Putamen (tissue), 1 donor: ENCODE measurements around the gene SNIP1.
"Not testable (repeated sequence)": the region's sequence is repeated elsewhere in the genome, so short reads cannot be mapped to it uniquely, and the experiment has no call there.

Experiments
- DNase-seq: peaks from one replicate; pipeline ENCODE4 v3.0.0-alpha.2; 2016; ENCODE audit warnings: low spot score

The SNIP1 gene

DNA sequence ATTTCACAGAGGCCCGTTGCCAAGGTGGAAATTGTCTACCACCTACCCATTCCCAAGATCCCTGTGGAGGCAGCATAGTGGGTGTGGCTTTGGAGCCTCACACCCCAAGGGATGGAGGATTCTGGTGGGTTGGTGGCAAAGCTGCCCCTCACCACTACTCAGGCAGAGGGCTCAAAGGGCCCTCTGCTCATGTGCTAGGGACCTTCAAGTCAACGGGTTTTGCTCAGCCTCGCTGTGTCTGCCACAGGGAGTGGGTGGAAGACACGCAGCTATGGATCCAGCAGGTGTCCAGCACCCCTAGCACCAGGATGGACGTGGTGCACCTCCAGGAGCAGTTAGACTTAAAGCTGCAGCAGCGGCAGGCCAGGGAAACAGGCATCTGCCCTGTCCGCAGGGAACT, 5.0 kb upstream of the SNIP1 start:
- DNase-seq: no peak

DNA sequence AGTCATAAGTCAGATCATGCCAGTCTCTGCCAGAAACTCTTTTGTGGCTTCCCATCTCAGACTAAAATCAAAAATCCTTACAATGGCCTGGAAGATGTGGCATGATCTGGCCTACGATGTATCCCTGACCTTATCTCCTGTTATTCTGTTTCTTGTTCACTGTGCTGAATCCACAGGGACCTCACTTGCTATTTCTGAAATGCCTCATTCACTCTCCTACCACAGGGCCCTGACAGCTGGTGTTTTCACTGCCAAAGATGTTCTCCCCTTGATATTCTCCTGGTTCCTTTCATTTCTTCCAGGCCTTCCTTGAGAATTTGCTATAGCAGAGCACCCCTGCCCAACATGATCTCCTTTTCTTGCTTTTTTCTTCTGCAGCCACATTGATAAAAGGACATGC, 4.3 kb upstream of the SNIP1 start:
- no peak for DNase-seq

DNA sequence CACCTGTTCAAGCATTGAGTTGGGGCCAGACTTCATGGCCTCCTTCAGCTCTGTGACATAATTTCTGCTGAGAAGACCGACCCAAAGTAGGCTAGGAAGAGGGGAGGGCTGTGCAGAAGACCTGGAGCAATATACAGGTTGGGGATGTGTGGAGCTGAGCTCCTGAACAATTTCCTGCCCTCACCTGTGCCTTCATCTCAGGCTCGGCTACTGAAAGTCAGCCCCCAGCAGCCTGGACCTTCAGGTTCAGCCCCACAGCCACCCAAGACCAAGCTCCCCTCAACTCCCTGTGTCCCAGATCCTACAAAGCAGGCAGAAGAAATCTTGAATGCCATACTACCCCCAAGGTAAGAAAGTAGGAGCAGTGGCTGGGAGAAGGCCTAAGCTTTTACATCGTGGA, 3.3 kb upstream of the SNIP1 start:
- no peak for DNase-seq

DNA sequence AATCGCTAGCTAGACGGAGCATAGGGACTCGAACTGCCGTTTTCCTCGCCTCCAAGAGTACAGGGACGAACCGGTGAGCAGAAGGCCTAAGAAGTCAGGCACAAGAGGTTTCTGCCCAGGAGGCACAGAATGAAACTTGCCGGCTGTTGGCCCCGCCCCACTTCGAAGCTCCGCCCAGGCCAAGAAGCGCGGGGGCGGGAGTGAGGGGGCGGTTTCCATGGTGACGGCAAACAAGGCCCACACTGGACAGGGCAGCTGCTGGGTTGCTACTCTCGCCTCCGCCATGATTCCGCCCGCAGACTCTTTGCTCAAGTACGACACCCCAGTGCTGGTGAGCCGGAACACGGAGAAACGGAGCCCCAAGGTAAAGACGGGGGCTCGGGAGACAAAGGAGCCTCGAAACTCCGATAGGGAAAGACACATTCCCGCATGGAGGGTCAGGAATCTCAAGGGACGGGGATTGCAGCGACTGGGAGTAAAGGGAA, 2.7 kb upstream of the SNIP1 start, which contains the start of gene DNALI1:
Gene DNALI1 (plus strand): TSS at position 229 of the 485 bp plus-strand sequence. CDS start 55 bp downstream, at position 284.
- DNase-seq: peak; percentile 85

DNA sequence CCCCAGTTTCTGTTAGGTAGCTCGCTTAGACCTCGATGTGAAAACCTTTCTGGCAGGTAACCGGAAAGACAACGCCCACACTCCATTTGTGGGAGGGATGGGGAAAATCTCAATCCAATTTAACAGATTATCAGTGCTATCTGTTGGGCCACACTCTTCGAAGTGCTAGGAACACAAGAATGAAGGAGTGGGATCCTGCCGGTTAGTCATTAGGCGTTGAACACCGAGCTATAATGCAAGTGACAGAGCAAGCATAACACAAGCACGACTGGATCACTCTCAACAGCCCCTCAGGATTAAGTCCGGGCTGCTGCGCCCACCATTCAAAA, 531 bp downstream of the SNIP1 start:
- DNase-seq: no peak

DNA sequence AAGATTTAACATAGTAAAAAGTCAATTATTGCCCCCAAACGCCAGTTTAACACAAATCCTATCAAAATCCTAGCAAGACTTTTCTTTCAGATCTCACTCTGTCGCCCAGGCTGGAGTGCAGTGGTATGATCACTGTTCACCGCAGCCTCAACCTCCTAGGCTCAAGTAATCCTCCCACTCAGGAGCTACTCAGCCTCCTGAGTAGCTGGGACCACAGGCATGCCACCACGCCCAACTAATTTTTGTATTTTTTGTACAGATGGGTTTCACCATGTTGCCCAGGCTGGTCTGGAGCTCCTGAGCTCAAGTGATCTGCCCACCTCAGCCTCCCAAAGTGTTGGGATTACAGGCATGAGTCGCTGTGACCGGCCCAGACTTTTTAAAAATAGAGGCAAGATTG, 4.8 kb downstream of the SNIP1 start:
- DNase-seq: no peak

DNA sequence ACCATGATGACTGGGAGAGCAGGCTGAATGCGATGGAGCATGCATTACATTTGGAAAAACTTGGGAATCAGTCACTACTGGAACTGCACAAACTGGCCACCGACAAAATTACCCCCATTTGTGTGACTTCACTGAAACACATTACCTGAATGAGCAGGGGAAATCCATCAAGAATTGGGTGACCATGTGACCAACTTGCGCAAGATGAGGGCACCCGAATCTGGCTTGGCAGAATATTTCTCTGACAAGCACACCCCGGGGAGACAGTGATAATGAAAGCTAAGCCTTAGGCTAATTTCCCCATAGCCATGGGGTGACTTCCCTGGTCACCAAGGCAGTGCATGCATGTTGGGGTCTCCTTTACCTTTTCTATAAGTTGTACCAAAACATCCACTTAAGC, 9.1 kb downstream of the SNIP1 start:
- no peak for DNase-seq

DNA sequence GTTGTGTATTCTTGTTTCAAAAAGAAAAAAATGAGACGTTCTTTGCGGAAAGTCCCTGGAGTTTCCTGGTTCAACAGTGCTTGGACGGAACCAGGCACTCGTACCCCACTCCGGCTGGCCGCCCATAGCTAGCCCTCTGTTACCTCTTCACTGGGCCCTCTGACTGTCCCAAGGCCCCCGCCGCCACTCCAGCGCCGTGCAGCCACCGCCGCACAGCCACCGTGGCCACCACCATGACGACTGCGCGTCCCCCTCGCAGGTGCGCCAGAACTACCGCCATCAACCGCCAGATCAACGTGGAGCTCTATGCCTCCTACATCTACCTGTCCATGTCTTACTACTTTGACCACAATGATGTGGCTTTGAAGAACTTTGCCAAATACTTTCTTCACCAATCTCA, 9.6 kb downstream of the SNIP1 start:
- DNase-seq: no peak

DNA sequence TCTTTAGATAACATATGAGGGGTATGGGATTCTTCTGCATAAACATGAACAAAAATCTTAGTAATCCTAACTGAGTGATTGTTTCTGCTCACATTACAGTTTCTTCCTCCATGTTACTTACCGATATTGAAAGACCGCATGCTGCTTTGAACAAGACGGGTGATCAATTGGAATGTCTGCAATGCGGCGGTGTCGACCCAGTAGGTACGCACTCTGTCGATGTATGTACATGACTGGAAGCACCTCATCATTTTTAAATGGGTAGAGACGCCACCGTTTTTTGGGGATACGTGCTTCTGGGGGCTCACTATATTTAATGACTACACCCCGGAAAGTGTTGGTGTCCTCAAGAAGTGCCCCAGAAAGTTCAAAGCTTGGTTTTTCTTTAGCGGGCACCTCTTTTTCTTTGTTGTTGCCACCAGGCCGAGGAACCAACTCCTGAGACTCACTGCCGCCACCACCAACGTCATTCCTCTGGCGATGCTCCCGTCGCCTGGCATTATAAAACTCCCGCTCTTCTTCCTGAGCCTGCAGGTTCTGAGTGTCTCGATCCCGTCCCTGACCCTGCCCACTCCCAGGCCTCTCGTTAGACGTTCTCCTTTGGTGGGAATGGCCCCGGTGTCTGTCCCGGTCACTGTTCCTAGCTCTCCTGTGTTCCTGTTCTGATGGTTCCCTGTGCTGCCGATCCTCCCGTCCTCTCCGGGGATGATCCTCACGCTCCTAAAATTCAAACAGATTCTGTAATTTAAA, 13.9 kb downstream of the SNIP1 start:
- no peak for DNase-seq

DNA sequence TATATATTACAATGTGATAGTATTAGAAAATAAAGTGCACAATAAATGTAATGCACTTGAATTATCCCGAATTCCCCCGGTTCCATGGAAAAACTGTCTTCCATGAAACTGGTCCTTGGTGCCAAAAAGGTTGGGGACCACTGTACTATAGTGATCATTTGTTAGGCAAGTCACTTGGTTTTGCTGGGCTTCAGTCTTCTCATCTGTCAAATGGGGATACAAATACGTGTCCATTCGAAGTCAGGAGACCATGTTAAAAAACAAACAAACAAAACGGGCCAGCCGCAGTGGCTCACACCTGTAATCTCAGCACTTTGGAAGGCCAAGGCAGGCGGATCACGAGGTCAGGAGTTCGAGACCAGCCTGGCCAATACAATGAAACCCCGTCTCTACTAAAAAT, 14.9 kb downstream of the SNIP1 start:
- DNase-seq: not testable (repeated sequence)

DNA sequence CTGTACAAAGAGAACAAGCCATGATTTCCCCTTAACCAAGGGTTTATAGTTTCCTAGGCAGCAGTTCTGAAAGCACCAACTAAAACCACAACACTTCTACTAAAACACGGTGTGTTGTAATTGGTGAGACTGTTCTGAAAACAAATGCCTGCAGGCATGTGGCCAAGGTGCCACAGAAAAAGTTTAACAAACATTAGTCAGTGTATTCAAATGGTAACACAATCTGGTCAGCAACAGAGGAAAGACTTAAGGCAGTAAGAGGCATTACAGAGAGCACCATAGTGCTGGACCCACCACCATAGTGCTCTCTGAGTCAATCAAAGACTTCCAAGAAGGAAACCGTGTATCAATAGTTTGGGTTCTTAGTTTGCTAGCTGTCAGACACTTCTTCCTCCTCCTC, 16.7 kb downstream of the SNIP1 start:
- no peak for DNase-seq

DNA sequence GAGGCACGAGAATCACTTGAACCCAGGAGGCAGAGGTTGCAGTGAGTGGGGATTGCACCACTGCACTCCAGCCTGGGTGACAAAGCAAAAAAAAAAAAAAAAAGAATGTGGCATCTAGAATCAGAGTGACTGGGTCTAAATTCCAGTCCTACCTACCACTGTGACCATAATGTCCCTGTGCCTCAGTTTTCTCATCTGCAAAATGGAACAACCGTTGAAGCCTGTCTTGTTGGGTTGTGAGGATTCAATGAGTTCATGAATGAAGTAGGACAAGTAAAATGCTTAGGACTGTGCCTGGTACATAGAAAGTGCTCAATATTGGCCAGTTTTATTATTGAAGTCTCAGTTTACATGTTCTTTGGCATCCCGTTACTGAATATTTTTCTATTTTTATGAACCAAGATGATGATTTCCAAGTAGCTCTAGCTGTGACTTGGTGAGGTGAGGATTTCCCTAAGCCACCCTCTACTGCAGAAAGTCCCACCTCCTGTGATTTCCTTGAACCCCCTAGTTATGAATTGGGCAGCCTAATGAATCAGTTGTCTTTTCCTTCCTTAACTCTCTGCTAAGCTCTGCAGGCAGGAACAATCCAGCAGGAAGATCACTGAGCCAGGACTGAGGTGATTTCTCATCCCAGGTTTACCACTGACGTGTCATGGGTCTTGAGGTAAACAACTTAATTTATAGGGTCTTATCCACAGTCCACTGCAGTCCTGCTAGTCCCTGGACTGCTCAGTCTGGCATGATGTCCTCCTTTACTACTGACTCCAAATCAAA, 20.6 kb downstream of the SNIP1 start:
- no peak for DNase-seq

DNA sequence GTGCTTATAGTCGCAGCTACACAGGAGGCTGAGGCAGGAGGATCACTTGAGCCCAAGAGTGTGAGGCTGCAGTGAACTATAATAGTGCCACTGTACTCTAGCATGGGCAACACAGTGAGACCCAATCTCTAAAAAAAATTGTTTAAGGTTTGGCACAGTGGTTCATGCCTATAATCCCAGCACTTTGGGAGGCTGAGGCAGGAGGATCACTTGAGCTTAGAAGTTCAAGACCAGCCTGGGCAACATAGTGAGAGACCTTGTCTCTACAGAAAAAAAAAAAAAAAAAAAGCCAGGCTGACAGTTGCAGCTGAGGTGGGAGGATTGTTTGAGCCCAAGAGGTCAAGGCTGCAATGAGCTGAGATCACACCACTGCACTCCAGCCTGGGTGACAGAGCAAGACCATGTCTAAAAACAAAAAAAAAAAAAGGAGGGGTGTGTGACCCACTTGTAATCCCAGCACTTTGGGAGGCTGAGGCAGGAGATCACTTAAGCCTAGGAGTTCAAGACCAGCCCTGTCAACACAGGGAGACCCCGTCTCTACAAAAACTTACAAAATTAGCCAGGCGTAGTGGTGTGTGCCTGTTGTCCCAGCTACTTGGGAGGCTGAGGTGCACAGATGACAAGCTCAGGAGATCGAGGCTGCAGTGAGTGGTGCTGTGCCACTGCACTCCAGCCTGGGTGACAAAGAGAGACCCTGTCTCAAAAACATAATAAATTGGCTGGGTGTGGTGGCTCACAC, 21.5 kb downstream of the SNIP1 start:
- not testable (repeated sequence) for DNase-seq

DNA sequence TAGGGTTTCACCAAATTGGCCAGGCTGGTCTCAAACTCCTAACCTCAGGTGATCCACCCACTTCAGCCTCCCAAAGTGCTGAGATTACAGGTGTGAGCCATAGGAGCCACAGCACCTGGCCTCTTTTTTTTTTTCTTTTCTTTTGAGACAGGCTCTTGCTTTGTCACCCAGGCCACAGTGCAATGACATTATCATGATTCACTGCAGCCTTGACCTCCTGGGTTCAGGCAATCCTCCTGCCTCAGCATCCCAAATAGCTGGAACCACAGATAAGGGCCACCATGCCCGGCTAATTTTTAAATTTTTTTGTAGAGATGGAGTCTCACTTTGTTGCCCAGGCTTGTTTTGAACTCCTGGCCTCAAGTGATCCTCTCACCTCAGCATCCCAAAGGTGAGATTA, 24.2 kb downstream of the SNIP1 start:
- DNase-seq: not testable (repeated sequence)

DNA sequence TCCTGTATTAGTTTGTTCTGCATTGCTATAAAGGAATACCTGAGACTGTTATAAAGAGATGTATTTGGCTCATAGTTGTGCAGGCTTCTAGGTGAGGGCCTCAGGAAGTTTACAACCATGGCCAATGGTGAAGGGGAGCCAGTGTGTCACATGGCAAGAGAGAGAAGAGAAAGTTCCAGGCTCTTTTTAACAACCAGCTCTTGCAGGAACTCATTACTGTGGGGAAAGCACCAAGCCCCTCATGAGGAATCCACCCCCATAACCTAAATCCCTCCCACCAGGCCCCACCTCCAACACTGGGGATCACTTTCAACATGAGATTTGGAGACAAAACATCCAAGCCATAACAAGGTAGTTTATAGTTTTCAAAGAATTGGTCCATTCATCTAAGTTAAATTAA, 34.5 kb downstream of the SNIP1 start:
- no peak for DNase-seq

DNA sequence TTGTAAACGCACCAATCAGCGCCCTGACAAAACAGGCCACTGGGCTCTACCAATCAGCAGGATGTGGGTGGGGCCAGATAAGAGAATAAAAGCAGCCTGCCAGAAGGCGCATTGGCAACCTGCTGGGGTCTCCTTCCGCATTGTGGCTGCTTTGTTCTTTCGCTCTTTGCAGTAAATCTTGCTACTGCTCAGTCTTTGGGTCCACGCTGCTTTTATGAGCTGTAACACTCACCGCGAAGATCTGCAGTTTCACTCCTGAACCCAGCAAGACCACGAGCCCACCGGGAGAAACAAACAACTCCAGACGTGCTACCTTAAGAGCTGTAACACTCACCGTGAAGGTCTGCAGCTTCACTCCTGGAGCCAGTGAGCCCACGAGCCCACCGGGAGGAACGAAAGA, 35.2 kb downstream of the SNIP1 start:
- DNase-seq: not testable (repeated sequence)

DNA sequence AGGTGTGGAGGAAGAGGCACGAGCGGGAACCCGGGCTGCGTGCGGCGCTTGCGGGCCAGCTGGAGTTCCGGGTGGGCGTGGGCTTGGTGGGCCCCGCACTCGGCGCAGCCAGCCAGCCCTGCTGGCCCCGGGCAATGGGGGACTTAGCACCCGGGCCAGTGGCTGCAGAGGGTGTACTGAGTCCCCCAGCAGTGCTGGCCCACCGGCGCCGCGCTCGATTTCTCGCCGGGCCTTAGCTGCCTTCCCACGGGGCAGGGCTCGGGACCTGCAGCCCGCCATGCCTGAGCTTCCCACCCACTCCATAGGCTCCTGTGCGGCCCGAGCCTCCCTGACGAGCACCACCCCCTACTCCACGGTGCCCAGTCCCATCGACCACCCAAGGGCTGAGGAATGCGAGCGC, 35.9 kb downstream of the SNIP1 start:
- not testable (repeated sequence) for DNase-seq

DNA sequence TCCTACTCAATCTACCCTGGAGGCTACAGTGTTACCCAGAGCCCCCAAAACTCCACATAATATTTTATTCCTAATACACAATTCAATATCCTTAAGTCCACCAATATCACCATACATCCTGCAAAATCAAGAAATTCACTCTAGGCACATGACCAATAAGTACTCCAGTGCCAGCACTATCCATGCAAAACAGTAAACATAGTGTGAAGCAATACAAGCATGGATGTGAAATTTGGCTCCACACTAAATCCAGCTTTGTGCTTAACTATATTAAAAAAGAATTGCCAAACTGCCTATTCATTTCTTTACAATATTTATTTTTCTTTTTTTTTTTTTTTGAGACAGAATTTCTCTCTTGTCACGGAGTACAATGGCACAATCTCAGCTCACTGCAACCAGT, 36.5 kb downstream of the SNIP1 start:
- no peak for DNase-seq

DNA sequence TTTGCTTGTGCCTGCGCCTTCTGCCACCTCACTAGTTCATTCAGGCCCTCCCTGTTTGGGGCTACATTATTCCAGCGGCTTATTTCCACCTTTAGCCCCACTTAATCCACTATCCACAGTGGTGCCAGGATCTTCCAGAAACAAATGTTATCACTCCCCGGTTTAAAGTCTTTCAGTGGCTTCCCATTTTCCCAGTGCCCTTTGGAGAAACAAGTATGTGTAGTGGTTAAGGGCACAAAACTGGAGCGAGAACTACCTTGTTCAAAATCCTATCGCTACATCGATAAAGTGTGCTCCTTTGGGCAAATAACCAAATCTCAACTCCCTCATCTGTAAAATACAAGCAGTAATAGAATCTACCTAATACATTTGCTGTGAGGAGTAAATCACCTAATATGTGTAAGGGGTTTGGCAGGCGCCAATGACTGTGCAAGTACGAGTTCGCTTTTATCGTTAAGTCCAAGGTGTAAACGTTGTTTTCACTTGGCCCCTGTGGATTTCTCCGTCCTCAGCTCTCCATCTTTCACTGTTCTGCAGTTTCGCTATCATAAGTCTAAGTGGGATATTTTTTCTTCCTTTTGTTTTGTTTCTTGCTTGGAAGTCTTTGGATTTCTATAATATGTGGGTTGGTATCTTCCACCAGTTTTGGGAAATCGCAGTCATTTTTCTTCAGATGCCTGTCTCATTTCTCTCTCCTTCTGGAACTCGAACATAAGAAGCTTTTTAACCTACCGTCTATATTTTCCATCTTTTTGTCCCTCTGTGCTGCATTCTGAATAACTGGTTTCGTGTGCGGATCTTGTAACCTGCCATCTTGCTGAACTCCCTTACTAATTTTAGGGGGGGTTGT, 38.7 kb downstream of the SNIP1 start:
- DNase-seq: no peak

DNA sequence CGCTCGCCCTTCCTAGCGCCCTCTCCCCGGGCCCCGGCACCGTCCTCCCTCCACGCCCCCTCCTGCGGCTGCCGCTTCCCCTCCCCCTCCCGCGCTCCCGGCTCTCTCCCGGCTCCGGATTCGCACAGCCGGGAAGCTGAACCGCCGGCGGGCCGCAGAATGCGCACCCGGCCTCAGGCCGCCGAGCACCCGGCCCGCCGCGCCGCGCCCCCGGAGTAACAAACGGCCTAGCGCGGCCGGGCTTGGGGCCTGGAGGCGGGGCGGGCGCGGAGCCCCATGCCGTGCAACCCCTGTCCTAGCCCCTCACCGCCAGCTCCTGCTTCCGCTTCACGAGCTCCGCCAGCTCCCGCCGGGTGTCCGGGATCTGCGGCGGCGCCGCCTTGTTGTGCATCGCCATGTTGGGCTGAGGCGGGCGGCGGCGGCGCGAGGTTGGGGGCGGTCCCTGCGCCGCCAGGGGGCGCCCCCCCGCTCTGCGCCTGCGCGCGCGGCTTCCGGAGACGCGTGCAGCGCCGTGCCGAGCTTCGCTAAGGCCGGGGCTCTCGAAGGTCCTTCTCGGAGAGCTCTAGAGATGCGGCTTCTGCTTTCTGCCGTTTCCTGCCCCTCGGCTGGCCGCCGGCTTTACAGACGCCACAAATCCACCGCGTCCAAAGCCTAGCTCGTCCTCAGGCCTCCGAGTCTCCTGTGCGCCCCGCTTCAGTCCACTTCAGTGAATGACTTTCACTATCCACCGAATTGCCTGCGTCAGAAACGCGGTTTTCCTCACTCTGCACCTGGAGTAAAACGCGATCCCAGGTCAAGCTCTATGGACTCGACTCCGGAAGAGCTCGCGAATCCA, 39.5 kb downstream of the SNIP1 start, which contains the start of gene MEAF6:
Gene MEAF6 (minus strand): TSS at position 417 of the 835 bp plus-strand sequence. CDS start 20 bp downstream, at position 397.
- peak; percentile 85 for DNase-seq
